Calu3 (cell line): Measurements from ENCODE around the gene CDC42BPB. TPM values are rescaled to one million over a fixed set of nuclear protein-coding genes. Genes with fewer than 3 reads are reported as not detected.

Source experiments
- BruUV-seq: library from RNA; stranded (reverse); fragments of 400-500 nt; replicated peaks from 2 replicates; lab custom pipeline; 2021; lab: Mats Ljungman, UMichigan
- CTCF ChIA-PET: fragments of 300-600 bp; sonication (Branson Sonifier 250); formaldehyde crosslinking; loops from one replicate; lab custom pipeline; 2022; ENCODE audit warnings: antibody characterized with exemption; lab: Charles Lee
- DNase-seq: peaks from one replicate; pipeline ENCODE4 v3.0.0; 2022
- H3K27ac Mint-ChIP-seq: one replicate; pipeline ENCODE4 v1.8.0; 2022; ENCODE audit warnings: mixed read lengths; ENCODE audit not compliant: unreplicated experiment
- H3K27me3 Mint-ChIP-seq: one replicate; pipeline ENCODE4 v1.8.0; 2022; ENCODE audit warnings: mixed read lengths; ENCODE audit not compliant: unreplicated experiment
- H3K36me3 Mint-ChIP-seq: one replicate; pipeline ENCODE4 v1.8.0; 2022; ENCODE audit warnings: mild to moderate bottlenecking, moderate library complexity, mixed read lengths; ENCODE audit not compliant: insufficient read depth, unreplicated experiment
- H3K4me1 Mint-ChIP-seq: one replicate; pipeline ENCODE4 v1.8.0; 2022; ENCODE audit warnings: mild to moderate bottlenecking, low read depth, mixed read lengths; ENCODE audit not compliant: unreplicated experiment
- H3K4me3 Mint-ChIP-seq: one replicate; pipeline ENCODE4 v1.8.0; 2022; ENCODE audit warnings: mild to moderate bottlenecking, low read depth, moderate library complexity, mixed read lengths; ENCODE audit not compliant: unreplicated experiment
- H3K9me3 Mint-ChIP-seq: one replicate; pipeline ENCODE4 v1.8.0; 2022; ENCODE audit warnings: low read depth, mixed read lengths; ENCODE audit not compliant: unreplicated experiment
- intact Hi-C: fragments of 100-400 bp; cut with micrococcal nuclease; formaldehyde crosslinking; loops from one replicate; pipeline ENCODE4 v1.10.0; 2022; ENCODE audit not compliant: unreplicated experiment
- total RNA-seq: library from RNA; stranded (reverse); gene quantifications from 2 replicates; pipeline ENCODE4 v1.2.3, GENCODE V29; 2022
- TF ChIP-seq, protein P1 (sequence below): fragments of 200-600 bp; IDR thresholded peaks from one replicate; pipeline ENCODE4 v1.8.0; 2022; ENCODE audit warnings: antibody characterized with exemption; ENCODE audit not compliant: unreplicated experiment

Gene CDC42BPB
- total RNA-seq, 1 experiment from 2014 or later: 98.7 TPM

GRCh38 chr14:103104389-103104653, 47.0 kb upstream of the CDC42BPB start:
- no TSS peak for BruUV-seq
- DNase-seq: no peak
- Mint-ChIP-seq H3K4me3 (peak overlapping the region; percentile 72), H3K9me3 (no peaks in the 10 kb centered on the region), H3K27ac (no peak overlapping the region), H3K27me3 (no peaks in the 10 kb centered on the region), H3K4me1 (peaks cover 13% of the 10 kb centered on the region), H3K36me3 (peaks cover 17% of the 10 kb centered on the region)
- CTCF ChIA-PET: interaction anchor here (0.6 to 3.2 kb wide), 31 partner anchors 9 to 449 kb away, joined by 3 to 36 read pairs (median 5); partner anchors contain the start of genes EIF5, EXOC3L4 and TNFAIP2
- intact Hi-C loops: loop anchor here (5.0 kb wide), 1 partner anchor 178 kb away; no protein-coding TSS in a partner anchor
- TF ChIP-seq, protein P1, sequence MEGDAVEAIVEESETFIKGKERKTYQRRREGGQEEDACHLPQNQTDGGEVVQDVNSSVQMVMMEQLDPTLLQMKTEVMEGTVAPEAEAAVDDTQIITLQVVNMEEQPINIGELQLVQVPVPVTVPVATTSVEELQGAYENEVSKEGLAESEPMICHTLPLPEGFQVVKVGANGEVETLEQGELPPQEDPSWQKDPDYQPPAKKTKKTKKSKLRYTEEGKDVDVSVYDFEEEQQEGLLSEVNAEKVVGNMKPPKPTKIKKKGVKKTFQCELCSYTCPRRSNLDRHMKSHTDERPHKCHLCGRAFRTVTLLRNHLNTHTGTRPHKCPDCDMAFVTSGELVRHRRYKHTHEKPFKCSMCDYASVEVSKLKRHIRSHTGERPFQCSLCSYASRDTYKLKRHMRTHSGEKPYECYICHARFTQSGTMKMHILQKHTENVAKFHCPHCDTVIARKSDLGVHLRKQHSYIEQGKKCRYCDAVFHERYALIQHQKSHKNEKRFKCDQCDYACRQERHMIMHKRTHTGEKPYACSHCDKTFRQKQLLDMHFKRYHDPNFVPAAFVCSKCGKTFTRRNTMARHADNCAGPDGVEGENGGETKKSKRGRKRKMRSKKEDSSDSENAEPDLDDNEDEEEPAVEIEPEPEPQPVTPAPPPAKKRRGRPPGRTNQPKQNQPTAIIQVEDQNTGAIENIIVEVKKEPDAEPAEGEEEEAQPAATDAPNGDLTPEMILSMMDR: no peak

- H3K27ac Mint-ChIP-seq: peak overlapping the region; percentile 50
- CTCF ChIA-PET: interaction anchor here (0.5 to 3.2 kb wide), 16 partner anchors 17 to 531 kb away, joined by 3 to 36 read pairs (median 4); no protein-coding TSS in a partner anchor
- H3K36me3 Mint-ChIP-seq: peaks cover 17% of the 10 kb centered on the region
- no peaks in the 10 kb centered on the region for H3K9me3 Mint-ChIP-seq
- peak overlapping the region; percentile 72 for H3K4me3 Mint-ChIP-seq
- intact Hi-C loops: loop anchor here (5.0 kb wide), 1 partner anchor 179 kb away; no protein-coding TSS in a partner anchor
- H3K27me3 Mint-ChIP-seq: no peaks in the 10 kb centered on the region
- TF ChIP-seq, protein P1: peak; percentile 46
- H3K4me1 Mint-ChIP-seq: peaks cover 13% of the 10 kb centered on the region
- BruUV-seq: no TSS peak
- peak; percentile 77 for DNase-seq
Observed at GRCh38 chr14:103103461-103104388, 46.4 kb upstream of the CDC42BPB start.

DNA sequence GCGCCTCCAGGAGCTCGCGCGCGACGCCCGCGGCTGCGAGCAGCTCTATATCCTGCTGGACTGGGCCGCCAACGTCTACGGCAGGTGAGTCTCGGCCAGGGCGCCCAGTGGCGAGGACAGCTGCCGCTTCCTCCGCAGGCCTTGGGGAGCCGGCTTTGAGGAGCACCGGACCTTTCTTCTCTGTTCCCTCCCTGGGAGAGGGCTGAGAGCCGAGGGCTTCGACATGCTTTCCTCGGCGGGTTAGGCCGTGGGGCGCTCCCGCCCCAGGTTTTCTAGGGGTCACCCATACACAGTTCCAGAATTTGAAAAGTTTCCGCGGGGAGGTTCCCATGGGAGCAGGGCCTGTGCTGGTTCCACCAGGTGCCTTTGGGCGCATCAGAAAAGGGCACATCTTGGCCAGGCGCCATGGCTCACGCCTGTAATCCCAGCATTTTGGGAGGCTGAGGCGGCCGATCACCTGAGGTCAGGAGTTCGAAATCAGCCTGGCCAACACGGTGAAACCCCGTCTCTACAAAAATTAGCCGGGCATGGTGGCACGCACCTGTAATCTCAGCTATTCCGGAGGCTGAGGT, 45.4 kb upstream of the CDC42BPB start:
- DNase-seq: no peak
- CTCF ChIA-PET: interaction anchor here (0.6 to 1.2 kb wide), 5 partner anchors 17 to 530 kb away, joined by 3 to 9 read pairs (median 5); no protein-coding TSS in a partner anchor
- Mint-ChIP-seq H3K4me3 (peak overlapping the region; percentile 72), H3K9me3 (no peaks in the 10 kb centered on the region), H3K36me3 (peaks cover 17% of the 10 kb centered on the region), H3K27ac (no peak overlapping the region), H3K27me3 (no peaks in the 10 kb centered on the region), H3K4me1 (peaks cover 13% of the 10 kb centered on the region)
- TF ChIP-seq, protein P1: no peak
- no TSS peak for BruUV-seq
- intact Hi-C loops: loop anchor here (5.0 kb wide), 1 partner anchor 180 kb away; no protein-coding TSS in a partner anchor

GRCh38 chr14:103101963-103102688, 44.8 kb upstream of the CDC42BPB start:
- CTCF ChIA-PET: no interaction called here
- intact Hi-C loops: loop anchor here (5.0 kb wide), 1 partner anchor 180 kb away; no protein-coding TSS in a partner anchor
- BruUV-seq: no TSS peak

More at GRCh38 chr14:103101963-103102688, 44.8 kb upstream of the CDC42BPB start:
- TF ChIP-seq, protein P1: no peak
- no peak overlapping the region for H3K27ac Mint-ChIP-seq
- H3K9me3 Mint-ChIP-seq: no peaks in the 10 kb centered on the region
- H3K27me3 Mint-ChIP-seq: no peaks in the 10 kb centered on the region
- peaks cover 13% of the 10 kb centered on the region for H3K4me1 Mint-ChIP-seq
- H3K4me3 Mint-ChIP-seq: no peak overlapping the region
- no peak for DNase-seq
- peaks cover 17% of the 10 kb centered on the region for H3K36me3 Mint-ChIP-seq
